HG03565 (cell line): Measurements from ENCODE around the gene PNPLA8.
A peak's percentile ranks its signal among the peaks of the same experiment; 100 is the strongest.
"Not testable (repeated sequence)": the region's sequence is repeated elsewhere in the genome, so short reads cannot be mapped to it uniquely, and the experiment has no call there.

Experiments
- ATAC-seq: cut with Tn5 transposase; IDR thresholded peaks from one replicate; pipeline ENCODE4 v1.9.1; 2021; ENCODE audit warnings: mild to moderate bottlenecking, moderate library complexity; ENCODE audit not compliant: unreplicated experiment

The PNPLA8 gene

GRCh38 chr7:108529341-108529740 is 3.4 kb upstream of the PNPLA8 start:
- no peak for ATAC-seq

DNA sequence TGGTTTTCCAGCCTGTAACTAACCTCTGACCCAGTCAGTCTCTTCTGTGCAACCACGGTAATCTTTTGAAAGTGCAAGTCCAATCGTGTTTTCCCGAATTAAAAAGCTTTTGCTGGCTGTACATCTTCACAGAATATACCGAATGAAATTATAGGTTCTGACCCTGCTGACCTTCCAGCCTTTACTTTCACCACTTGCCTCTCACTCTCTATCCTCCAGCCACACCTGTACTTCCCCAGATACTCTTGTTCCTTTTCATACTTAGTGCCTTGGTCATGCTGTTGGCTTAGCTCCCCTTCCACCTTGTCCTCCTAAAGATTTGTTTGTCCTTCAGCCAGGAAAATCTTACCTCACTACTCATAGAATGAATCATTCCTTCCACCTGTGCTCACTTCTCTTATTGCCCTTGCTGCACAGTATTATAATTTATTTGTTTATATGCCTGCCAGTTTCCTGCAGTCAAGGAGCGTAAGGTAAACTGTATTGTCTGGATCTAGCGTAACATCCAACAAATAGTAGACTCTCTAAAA is 2.3 kb upstream of the PNPLA8 start:
- ATAC-seq: no peak

DNA sequence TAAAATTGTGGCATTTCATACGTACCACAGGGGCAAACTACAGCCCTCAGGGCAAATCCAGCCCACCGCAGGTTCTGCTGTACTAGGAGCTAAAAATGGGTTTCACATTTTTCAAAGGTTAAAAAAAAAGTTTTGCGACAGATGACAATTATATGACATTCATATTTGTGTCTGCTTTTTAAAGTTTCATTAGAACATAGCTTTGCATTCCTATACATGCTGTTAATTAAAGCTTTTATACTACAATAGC is 758 bp upstream of the PNPLA8 start:
- ATAC-seq: no peak

DNA sequence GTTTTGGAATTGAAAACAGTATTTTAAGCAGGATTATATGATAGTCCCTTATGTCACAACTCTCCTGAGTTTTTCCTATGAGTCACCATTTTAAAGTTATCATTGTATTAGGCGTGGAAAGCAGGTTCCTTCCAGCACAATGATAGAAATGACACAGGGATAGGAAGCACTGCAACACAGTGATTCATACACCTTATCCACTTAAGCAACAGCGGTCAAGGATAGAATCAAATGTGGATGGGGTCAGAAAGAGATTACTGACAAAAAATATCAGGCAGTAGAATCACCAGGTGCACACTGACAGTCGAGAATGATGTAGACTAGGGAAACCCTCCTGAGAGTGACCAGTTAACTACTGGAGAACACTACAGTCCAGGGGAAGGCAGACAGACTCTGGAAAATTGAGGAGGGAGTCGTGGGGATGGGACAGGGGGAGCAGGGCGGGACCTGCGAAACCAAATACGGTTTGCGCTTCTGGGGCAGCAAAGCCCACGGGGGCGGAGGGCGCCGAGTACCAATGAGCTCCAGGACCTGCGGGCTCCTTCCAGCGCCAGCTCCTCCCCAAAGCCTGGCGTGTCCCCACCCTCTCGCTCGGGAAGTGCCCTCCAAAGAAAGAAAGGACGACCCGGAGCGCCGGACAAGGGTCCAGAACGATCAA is 479 bp downstream of the PNPLA8 start:
- peak; percentile 28 for ATAC-seq

GRCh38 chr7:108522780-108523179 is 3.2 kb downstream of the PNPLA8 start:
- no peak for ATAC-seq

DNA sequence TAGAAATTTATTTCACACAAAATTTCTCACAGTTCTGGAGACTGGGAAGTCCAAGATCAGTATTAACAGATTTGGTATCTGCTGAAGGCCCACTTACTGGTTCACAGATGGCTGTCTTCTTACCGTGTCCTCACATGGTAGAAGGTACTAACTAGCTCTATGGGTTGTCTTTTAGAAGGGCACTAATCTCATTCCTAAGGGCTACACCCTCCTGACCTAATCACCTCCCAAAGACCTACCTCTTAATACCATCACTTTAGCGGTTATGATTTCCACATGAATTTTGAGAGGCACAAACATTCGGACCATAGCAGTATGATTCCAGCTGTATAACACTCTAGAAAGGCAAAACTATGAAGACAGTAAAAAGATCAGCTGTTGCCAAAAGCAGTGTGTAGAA is 8.0 kb downstream of the PNPLA8 start:
- no peak for ATAC-seq

DNA sequence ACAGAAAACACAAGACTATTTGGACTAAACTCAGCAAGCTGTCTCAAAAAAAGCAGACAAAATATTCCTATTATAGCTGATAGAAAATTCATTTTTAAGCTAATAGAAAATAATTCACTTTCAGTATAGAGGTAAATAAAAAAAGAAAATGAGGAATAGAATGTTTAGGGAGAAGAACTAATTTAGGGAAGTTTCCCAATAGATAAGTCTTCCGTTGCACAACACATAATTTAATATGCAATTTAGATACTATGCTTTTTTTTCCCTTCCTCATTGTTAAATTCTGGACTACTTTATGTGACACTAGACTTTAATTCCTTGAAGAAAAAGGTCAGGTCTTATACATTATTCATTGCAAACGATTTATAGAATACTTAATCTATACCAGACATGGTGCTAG is 10.3 kb downstream of the PNPLA8 start:
- no peak for ATAC-seq

- ATAC-seq: no peak
Observed at GRCh38 chr7:108515013-108515412, 10.9 kb downstream of the PNPLA8 start.

GRCh38 chr7:108511939-108512338 is 14.0 kb downstream of the PNPLA8 start:
- no peak for ATAC-seq

DNA sequence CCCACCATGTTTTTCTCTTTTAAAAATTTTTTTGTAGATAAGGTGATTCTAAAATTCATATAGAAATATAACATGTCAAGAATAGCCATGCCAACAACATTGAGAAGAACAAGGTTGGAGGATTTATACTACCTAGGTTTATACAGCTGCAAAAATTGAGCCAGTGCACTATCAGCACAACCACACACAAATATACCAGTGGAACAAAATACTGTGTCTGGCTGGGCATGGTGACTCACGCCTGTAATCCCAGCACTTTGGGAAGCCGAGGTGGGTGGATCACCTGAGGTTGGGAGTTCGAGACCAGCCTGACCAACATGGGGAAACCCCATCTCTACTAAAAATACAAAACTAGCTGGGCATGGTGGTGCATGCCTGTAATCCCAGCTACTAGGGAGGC is 21.4 kb downstream of the PNPLA8 start:
- not testable (repeated sequence) for ATAC-seq

- peak; percentile 82 for ATAC-seq
Observed at GRCh38 chr7:108503112-108504026, 22.6 kb downstream of the PNPLA8 start.

DNA sequence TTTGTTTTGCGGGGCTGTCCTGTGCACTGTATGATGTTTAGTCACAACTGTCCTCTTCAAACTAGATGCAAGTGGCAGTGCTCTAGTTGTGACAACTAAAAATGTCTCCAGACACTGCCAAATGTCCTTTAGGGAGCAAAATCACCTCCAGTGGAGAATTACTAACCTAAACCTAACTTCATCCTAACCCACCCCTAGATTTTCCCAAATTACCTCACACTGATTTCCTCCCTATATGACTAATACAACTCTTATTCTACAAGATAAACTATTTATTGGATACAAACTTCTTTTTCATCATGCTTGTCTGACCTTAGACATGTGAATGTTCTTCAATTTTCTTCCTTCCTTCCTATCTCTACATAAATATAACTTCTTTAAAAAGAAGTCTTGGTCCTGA is 26.4 kb downstream of the PNPLA8 start:
- no peak for ATAC-seq

DNA sequence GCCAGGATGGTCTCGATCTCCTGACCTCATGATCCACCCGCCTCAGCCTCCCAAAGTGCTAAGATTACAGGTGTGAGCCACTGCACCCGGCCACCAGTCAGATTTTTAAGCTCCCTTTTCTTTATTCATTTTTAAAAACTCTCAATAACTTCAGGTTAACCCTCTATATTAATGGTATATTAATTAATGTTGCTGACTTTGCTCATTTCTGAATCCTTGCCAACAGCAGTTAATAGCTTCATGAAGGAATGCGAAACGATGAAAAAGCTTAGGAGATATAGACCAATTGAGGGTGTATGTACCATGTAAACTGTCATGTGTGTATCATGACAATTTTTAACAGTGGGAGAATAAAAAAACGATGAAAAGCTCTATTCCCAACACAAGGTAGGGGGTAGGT is 27.5 kb downstream of the PNPLA8 start:
- ATAC-seq: no peak

DNA sequence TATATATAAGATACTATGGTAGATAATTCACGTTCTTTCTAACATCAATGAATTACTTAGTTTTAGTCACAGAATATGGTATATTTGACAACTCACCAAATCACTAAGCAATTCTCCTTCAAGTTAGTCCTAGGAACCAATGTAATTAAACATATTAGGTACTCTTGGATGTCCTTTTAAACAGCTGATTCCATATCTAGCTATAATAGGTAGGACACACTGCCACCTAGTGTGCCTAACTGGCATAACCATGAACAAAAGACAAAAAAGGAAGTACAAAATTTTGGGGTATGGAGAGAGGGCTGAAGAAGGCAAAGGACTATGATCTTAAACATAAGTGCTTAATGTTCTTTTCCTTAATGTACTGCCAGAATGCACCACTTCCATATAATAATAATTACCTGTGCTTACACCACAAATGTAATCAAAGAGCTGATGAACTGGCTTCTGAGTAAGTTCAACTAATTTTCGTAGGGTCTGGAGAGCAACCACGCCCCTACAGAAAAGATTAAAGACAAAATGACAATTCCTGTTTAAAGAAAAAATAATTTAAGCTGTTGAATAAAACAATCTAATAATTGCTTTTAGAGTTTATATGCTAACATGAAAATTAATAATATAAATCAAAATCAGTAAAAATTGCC is 28.7 kb downstream of the PNPLA8 start:
- peak; percentile 65 for ATAC-seq

DNA sequence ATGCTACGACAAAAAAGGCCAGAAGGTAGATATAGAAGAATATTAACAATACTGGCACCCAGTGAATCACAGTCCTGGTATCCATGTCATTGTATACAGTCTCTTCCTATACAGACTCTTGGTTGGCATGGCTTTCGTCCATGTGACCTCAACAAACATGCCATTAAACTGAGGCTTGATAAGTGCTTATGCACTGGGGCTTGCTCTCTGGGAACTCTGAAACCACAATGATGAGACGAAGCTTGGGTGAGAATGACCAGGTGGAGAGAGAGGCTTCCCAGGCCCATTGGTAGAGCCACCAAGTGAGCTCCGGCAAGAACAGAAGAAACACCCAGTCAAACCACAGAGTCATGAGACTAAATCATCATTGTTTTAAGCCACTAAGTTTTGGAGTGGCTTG is 33.2 kb downstream of the PNPLA8 start:
- ATAC-seq: no peak

DNA sequence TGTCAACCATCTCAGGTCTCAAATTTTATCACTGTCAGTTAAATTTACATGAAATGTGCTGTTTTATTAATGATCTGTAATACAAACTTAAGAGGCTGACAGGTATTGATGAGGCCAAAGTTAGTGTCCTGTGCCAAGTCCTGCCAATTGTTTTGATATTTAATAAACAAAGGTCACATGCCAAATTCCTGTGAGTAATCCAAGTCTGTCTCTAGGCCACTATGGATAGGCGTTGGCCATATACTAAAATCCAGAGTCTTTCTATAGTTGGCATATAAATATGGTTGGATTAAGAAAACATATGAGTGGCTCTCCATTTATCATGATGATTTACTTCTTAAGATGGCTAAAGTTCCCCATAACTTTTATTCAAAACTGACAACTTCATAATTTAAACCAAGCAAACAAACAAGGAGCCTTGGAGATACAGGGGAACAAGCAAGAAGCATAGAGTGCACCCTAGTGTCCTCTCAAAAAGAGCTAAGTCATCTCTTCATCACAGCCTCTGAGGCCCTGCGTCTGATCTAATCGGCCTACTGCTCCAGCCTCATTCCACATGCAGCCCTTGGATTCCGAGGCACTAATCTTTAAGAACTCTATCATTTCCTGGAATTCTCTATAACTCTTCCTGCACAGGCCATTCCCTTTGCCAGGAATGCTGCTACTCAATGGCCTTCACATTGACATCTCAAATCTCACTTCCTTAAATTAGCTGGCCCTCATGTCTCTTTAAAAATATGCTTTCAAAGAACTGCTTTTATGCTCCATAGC is 37.0 kb downstream of the PNPLA8 start:
- no peak for ATAC-seq

- no peak for ATAC-seq
Observed at GRCh38 chr7:108487646-108488045, 38.3 kb downstream of the PNPLA8 start.

GRCh38 chr7:108486291-108486966 is 39.5 kb downstream of the PNPLA8 start:
- ATAC-seq: peak; percentile 51

DNA sequence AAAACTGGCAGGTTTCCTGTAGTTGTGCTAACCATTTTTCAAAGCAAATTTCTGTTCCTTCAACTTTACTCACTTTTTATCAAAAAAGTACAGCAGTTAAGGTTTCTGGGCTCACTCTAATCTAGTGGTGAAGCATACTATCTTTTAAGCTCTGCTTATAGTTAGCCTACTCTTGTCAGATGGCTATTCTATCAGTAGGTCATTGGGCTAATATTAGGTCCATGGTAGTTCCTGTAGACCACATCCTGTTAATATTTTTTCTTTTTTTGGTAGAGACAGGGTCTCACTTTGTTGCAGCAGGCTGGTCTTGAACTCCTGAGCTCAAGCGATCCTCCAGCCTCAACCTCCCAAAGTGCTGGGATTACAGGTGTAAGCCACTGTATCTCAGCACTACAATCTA is 41.8 kb downstream of the PNPLA8 start:
- ATAC-seq: no peak

- ATAC-seq: no peak
Observed at GRCh38 chr7:108480311-108480710, 45.6 kb downstream of the PNPLA8 start.

DNA sequence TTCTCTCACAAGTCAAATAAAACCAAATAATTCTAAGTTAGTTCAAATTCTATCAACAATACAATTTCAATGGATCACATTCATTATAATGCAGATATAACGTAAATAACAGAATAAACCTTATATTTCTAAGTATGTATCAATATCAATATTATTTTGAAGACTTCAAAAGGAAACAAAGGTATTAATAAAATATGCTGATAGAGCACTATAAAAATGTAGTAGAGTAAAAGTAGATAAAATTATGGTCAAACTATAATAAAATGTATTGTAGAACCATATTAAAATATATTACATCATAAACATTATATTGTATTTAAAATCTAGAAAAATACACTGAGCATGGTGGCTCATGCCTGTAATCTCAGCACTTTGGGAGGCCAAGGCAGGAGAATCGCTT is 46.2 kb downstream of the PNPLA8 start:
- no peak for ATAC-seq
